Stimulated activated CD4-positive, alpha-beta T cell treated with anti-CD3 and anti-CD28 coated beads, Interleukin-2, amount 100 ng/mL, for 48 hours (primary cell): ENCODE measurements around the gene ABCG8.

Experiments used
- DNase-seq, 2 donors: peaks; one replicate each; pipeline ENCODE4 v3.0.0-alpha.2; 2020

Gene ABCG8

DNA sequence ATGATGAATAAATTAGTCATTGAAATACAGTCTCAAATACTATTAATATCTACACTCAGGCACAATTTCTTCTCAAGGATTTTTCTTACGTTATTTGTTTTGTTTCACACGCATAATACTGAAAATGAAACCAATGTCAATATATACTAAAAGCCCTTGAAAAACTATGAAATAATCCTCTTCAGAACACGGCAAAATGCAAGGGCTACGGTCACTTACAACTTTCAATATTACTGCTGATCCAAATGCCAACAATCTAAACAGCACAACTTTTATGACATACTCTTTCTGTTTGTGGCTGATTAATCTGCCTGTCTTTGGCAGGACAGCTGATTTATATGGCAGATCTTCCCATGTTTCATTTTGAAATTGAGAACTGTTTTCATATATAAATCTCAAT lies 88.7 kb downstream of the ABCG8 start:
- no peak for DNase-seq

DNA sequence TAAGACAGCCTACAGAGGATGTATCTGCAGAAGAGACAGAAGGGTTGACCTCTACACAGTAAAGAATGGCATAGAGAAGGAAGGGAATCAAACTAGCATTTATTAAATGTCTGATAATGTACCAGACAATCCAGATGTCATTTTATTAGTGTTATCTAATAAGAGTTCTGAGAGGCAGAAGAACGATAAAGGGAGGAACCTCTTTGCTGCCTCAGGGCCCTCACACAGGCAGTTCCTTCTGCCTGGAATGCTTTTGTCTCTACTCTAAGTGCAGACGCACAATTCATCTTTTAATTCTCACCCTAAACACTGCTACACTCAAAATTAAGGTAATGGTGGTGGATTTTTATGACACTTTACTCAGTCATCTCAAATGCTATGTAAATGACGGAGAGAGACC lies 92.5 kb downstream of the ABCG8 start:
- DNase-seq, result no peak
